Limb (tissue), 2 donors: Measurements from ENCODE around the gene FRMD8.

ENCODE experiments used
- DNase-seq, 2 donors: peaks; one replicate each; pipeline ENCODE4 v3.0.0-alpha.2; 2016; ENCODE audit errors: extremely low spot score in 2 of 2

FRMD8 gene

GRCh38 chr11:65375012-65375411 is 11.4 kb upstream of the FRMD8 start:
- DNase-seq, result no peak

- no peak for DNase-seq
Measured at GRCh38 chr11:65376138-65376713, 10.2 kb upstream of the FRMD8 start.

- DNase-seq, result no peak
Measured at GRCh38 chr11:65377036-65377435, 9.4 kb upstream of the FRMD8 start.

- no peak for DNase-seq
Measured at GRCh38 chr11:65377777-65378176, 8.7 kb upstream of the FRMD8 start.

GRCh38 chr11:65378208-65378927 is 8.1 kb upstream of the FRMD8 start:
- no peak for DNase-seq

- no peak for DNase-seq
Measured at GRCh38 chr11:65378928-65379638, 7.4 kb upstream of the FRMD8 start.

GRCh38 chr11:65379698-65380459 is 6.6 kb upstream of the FRMD8 start:
- no peak for DNase-seq

- no peak for DNase-seq
Measured at GRCh38 chr11:65380460-65381119, 5.8 kb upstream of the FRMD8 start.

- no peak for DNase-seq
Measured at GRCh38 chr11:65381716-65382032, 4.8 kb upstream of the FRMD8 start.

GRCh38 chr11:65382033-65382803 is 4.2 kb upstream of the FRMD8 start, which contains the start of gene SLC25A45:
Gene SLC25A45 (minus strand): TSS chr11:65382646. CDS start chr11:65381951, 695 bp downstream.
- peak; percentile 69 to 84 for DNase-seq

GRCh38 chr11:65382804-65383368 is 3.6 kb upstream of the FRMD8 start:
- DNase-seq, result no peak

GRCh38 chr11:65383778-65384177 is 2.7 kb upstream of the FRMD8 start:
- DNase-seq, result no peak

- DNase-seq, result no peak
Measured at GRCh38 chr11:65384301-65384889, 2.0 kb upstream of the FRMD8 start.

- DNase-seq, result no peak
Measured at GRCh38 chr11:65388731-65389130, 2.3 kb downstream of the FRMD8 start.

GRCh38 chr11:65389294-65389980 is 3.0 kb downstream of the FRMD8 start:
- peak in 1 of 2 donors; percentile 27 for DNase-seq

GRCh38 chr11:65390099-65390941 is 3.9 kb downstream of the FRMD8 start:
- DNase-seq, result peak in 1 of 2 donors; percentile 58

- no peak for DNase-seq
Measured at GRCh38 chr11:65390996-65391395, 4.6 kb downstream of the FRMD8 start.

- peak in 1 of 2 donors; percentile 21 for DNase-seq
Measured at GRCh38 chr11:65392186-65392829, 5.9 kb downstream of the FRMD8 start.
